Stimulated activated naive CD4-positive, alpha-beta T cell (primary cell): ENCODE results near the gene PSMD12.

Source experiments
- DNase-seq, 6 experiments: peaks; one replicate each; lab custom pipeline; 2025; lab: John Stamatoyannopoulos, UW

Gene PSMD12

DNA sequence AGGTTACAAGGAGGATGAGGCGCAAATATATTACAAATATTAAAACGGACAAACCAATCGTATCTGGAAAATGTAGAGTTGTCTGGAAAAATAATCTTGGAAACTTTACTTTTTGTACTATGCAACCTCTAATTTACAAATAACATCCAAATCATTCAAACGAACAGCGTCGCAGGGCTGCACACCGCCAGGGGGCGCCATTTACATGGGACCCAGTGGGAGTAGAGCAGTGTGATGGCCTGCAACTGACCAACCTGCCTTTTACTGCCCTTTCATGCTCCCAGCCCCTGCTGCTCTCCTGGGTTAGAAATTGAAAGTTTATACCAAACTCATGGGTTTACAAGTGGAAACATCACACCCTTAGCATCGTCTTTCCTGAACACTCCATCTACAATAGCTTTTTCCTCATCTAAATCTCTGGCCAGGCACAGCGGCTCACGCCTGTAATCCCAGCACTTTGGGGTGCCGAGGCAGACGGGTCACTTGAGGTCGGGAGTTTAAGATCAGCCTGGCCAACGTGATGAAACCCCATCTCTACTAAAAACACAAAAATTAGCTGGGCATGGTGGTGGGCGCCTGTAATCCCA, 20.7 kb upstream of the PSMD12 start:
- peak in 5 of 6 experiments; percentile 23 to 50 (median 31) for DNase-seq

GRCh38 chr17:67385122-67385988, 19.0 kb upstream of the PSMD12 start:
- no peak for DNase-seq

- DNase-seq, result no peak
These were observed 15.5 kb upstream of the PSMD12 start for GRCh38 chr17:67381929-67382257.

DNA sequence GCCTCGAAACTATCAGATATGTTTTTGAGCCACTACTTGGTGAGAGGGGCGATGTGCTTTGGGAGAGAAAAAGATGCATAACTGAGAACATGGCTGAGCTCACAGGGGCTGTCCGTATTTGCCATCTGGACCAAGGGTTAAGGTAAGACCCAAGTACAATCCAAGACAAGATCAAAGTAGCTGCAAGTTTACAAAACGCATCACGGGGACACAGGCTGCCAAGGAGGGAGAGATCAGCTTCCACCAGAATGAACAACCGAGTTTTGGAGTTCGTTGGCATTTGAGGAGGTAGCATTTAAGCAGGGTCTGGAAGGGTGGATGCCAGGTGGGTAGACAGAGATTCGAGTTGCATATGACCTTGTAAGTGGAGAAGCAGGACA, 12.9 kb upstream of the PSMD12 start:
- DNase-seq, result peak in 1 of 6 experiments; percentile 65

GRCh38 chr17:67378454-67379250, 12.3 kb upstream of the PSMD12 start:
- DNase-seq, result peak; percentile 72 to 88 (median 74)

GRCh38 chr17:67377488-67378453, 11.4 kb upstream of the PSMD12 start:
- DNase-seq, result peak; percentile 53 to 87 (median 63)

DNA sequence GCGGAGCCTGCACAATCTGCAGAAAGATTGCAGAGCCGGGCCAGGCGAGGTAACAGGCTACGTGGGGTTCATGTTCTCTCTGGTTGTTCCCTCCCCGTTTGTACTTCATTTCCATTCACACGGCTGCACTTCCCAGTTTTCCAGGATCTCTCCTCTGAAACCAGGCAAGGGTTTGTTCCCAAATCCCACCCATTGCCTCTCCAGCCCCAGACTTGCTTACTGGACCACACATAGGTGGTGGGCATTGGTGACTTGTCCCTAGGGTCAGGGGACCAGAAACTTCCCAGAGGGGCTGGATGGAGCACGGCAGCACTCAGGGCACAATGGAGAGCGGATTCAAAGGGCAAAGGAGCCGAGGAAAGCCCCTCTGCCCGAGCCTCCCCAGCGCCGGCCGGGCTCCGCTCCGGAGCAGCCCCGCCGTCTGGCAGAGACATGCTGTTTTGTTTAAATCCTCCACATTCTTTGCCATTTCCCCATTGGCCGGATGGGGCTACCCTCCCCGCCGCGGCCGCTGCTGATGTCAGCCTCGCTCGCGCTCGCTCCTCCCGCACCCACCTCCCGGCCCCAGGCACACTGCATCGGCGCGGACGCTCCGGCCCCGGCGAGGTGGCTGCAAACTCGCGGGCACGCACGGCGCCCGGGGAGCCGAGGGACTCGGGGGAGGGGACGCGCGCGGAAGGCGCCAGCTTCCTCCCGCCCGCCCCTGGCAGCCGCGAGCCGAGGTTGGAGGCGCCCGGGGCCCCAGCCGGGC, 10.5 kb upstream of the PSMD12 start, which contains the start of gene PITPNC1:
TSS of gene PITPNC1 (plus strand) at position 545 of the 751 bp plus-strand sequence.
- peak; percentile 80 to 88 (median 84) for DNase-seq

GRCh38 chr17:67376415-67376736, 10.0 kb upstream of the PSMD12 start:
- DNase-seq, result no peak

GRCh38 chr17:67375716-67376115, 9.3 kb upstream of the PSMD12 start:
- DNase-seq, result no peak

DNA sequence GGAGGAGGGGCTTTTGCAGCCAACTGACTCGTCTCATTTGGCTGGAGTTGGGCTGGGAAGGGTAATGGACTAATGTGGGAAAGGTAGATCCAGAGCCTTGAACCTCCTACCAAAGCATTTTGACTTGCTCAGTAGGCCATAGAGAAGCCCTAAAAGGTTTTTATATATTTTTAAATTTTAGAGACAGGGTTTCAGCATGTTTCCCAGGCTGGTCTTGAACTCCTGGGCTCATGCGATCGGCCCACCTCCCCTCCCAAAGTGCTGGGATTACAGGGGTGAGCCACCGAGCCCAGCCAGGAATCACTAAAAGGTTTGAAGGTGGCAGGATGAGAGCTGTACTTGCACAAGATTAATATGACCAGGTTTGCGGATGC, 8.7 kb upstream of the PSMD12 start:
- DNase-seq, result no peak

- peak; percentile 76 to 86 (median 82) for DNase-seq
These were observed 8.1 kb upstream of the PSMD12 start for GRCh38 chr17:67374329-67375053.

DNA sequence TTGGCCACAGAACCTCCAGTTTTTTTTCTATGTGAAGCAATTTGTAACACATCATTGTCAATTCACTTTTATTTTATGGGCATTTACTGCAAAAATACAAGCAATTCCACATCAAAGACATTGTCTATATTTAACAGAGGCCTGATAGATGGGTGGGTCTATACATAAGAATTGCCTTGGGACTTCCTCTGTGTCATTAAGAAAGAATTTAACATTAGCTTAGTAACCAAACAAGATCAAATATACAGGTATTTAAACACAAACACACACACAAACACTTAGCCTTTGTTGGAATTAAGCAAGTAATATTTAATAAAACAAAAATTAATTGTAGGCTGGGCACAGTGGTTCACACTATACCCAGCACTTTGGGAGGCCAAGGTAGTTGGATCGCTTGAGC, 6.4 kb upstream of the PSMD12 start:
- no peak for DNase-seq

GRCh38 chr17:67369676-67370075, 3.3 kb upstream of the PSMD12 start:
- DNase-seq, result no peak

GRCh38 chr17:67365738-67366192, 612 bp downstream of the PSMD12 start:
- peak in 2 of 6 experiments; percentile 47 to 56 for DNase-seq

DNA sequence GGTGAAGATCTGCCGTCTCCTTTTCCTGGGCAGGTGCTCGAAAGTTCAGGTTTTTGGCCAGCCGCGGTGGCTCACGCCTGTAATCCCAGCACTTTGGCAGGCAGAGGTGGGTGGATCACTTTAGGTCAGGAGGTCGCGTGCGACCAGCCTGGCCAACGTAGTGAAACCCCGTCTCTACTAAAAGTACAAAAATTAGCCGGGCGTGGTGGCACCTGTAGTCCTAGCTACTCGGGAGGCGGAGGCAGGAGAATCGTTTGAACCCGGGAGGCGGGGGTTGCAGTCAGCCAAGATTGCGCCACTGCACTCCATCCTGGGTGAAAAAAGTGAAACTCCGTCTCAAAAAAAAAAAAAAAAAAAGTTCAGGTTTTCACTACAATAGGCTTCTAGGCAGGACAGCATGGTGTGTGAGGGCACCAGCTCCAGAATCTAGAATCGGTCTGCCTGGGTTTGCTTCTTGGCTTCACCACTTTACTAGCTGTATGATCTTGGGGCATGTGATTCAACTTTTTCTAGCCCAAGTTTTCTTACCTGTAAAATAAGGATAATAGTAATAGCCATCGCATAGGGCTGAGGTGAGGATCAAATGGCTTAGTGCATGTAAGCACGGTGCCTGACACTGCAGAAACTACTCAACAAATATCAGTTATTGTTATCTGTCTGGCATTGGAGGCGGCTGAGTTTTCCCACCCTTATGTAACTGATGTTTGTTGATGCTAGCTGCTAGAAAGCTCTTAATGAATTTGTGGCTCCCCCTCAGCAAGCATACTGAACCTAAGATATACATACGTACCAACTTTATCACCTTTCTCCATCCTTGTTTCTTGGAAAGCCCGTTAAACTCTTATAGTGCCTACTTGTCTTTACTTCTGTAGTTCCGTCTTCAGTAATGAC, 1.3 kb downstream of the PSMD12 start:
- DNase-seq, result no peak

DNA sequence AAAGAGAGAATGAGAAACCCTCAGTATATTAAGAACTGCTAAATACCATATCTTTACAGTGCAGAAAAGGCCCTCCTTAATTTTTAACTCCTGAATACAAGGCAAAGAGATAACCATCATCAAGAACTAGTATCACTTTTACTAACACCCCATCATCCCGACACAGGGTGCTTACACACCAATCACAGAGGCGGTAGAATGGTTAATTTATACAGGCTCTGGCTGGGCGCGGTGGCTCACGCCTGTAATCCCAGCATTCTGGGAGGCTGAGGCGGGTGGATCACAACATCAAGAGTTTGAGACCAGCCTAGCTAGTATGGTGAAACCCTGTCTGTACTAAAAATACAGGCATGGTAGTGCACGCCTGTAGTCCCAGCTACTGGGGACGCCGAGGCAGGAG, 4.2 kb downstream of the PSMD12 start:
- no peak for DNase-seq

DNA sequence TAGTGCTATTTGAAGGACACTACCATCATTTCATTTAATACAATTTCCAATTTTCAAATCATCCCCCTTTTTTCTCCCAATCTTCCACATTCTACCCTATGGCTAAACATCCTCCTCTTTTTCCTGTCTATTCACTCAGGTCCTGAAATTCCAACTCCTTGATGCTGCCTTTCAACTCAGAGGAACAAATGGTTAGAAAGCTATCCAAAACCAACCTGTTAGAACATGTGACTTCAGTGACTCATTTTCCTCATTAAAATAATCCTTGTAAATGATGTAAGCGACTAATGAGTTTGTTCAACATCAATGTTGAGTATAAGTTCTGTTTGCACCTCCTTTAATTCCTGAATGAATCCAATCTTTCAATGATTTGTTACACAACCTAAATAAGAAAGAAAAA, 5.5 kb downstream of the PSMD12 start:
- DNase-seq, result no peak

GRCh38 chr17:67359960-67360791, 6.2 kb downstream of the PSMD12 start:
- peak in 5 of 6 experiments; percentile 46 to 74 (median 57) for DNase-seq
